ENCODE measurements around the gene SLC26A4.

DNA sequence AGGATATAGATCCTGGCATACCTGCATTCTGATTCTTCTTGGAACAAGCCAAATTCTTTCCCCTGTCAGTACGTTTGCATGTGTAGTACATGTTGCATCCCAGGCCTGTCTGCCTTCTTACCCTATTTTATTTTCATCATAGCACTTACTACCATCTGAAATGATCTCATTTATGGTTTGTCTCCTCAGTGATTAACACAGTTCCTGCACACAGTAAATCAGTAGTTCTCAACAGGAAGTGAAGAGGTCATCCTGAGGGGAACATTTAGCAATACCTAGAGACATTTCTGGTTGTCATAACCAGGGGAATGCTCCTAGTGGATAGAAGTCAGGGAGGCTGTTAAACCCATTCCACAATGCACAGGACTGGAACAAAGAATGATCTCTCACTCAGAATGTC is 38.2 kb upstream of the SLC26A4 start:
- TF ChIP-seq, protein P1, sequence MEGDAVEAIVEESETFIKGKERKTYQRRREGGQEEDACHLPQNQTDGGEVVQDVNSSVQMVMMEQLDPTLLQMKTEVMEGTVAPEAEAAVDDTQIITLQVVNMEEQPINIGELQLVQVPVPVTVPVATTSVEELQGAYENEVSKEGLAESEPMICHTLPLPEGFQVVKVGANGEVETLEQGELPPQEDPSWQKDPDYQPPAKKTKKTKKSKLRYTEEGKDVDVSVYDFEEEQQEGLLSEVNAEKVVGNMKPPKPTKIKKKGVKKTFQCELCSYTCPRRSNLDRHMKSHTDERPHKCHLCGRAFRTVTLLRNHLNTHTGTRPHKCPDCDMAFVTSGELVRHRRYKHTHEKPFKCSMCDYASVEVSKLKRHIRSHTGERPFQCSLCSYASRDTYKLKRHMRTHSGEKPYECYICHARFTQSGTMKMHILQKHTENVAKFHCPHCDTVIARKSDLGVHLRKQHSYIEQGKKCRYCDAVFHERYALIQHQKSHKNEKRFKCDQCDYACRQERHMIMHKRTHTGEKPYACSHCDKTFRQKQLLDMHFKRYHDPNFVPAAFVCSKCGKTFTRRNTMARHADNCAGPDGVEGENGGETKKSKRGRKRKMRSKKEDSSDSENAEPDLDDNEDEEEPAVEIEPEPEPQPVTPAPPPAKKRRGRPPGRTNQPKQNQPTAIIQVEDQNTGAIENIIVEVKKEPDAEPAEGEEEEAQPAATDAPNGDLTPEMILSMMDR (IDR thresholded peaks at IDR 0.05), result no peak
- TF ChIP-seq EP300 (IDR thresholded peaks at IDR 0.05) (no peak), POLR2AphosphoS5 (IDR thresholded peaks at IDR 0.05) (peak; percentile 10 to 50 (median 18))
